Activated T-helper 2 cell treated with anti-CD3 and anti-CD28 coated beads, Interferon-gamma antibody, Interleukin-2, Interleukin-4, amounts not matched to agents 10 μg/mL and 5 μg/mL and 100 μg/mL, durations not matched to agents 14 hours and 24 hours and 36 hours (primary cell): ENCODE data around the gene APCDD1. TPM values are rescaled to one million over a fixed set of nuclear protein-coding genes. Genes with fewer than 3 reads are reported as not detected.

Experiments used
- DNase-seq: peaks from one replicate; pipeline ENCODE4 v3.0.0; 2021; ENCODE audit warnings: low spot score
- H3K27ac Mint-ChIP-seq: one replicate; pipeline ENCODE4 v1.8.0; 2021; ENCODE audit warnings: mixed read lengths
- H3K27me3 Mint-ChIP-seq: one replicate; pipeline ENCODE4 v1.8.0; 2021; ENCODE audit warnings: low read depth, mixed read lengths
- H3K36me3 Mint-ChIP-seq: one replicate; pipeline ENCODE4 v1.8.0; 2021; ENCODE audit warnings: low read depth, mixed read lengths
- H3K4me1 Mint-ChIP-seq: one replicate; pipeline ENCODE4 v1.8.0; 2021; ENCODE audit warnings: low read depth, mixed read lengths
- H3K4me3 Mint-ChIP-seq: one replicate; pipeline ENCODE4 v1.8.0; 2021; ENCODE audit warnings: low read depth, mild to moderate bottlenecking, moderate library complexity, mixed read lengths
- H3K9me3 Mint-ChIP-seq: one replicate; pipeline ENCODE4 v1.8.0; 2021; ENCODE audit warnings: mixed read lengths
- intact Hi-C: fragments of 100-400 bp; cut with micrococcal nuclease; formaldehyde crosslinking; loops from one replicate; pipeline ENCODE4 v1.15.1; 2023
- total RNA-seq: library from RNA; stranded (reverse); gene quantifications from 2 replicates; pipeline ENCODE4 v1.2.3, GENCODE V29; 2022

Gene APCDD1
- total RNA-seq, 1 donor from 2014 or later, result not detected

DNA sequence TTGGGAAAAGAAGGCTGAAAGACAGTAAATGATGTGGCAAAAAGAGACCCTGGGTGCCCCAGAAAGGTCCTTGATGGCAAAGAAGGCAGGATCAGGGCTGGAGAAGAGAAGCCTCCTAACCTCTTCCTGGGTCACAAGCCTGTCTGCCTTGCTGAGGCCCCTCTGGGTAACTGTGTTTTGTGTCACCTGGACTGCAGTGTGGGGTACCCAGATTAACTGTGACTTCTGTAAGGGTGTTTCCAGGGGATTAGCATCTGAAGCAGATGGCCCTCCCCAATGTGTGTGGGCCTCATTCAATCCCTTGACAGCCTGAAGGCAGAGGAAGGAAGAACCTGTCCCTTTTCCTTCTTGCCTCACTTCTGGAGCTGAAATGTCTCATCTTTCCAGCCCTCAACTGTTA lies 35.6 kb upstream of the APCDD1 start:
- Mint-ChIP-seq H3K36me3 (no peaks in the 10 kb centered on the region), H3K27me3 (no peaks in the 10 kb centered on the region), H3K4me1 (no peaks in the 10 kb centered on the region), H3K27ac (no peak overlapping the region), H3K9me3 (no peaks in the 10 kb centered on the region), H3K4me3 (no peak overlapping the region)
- intact Hi-C loops, result no loop called here
- DNase-seq, result no peak

DNA sequence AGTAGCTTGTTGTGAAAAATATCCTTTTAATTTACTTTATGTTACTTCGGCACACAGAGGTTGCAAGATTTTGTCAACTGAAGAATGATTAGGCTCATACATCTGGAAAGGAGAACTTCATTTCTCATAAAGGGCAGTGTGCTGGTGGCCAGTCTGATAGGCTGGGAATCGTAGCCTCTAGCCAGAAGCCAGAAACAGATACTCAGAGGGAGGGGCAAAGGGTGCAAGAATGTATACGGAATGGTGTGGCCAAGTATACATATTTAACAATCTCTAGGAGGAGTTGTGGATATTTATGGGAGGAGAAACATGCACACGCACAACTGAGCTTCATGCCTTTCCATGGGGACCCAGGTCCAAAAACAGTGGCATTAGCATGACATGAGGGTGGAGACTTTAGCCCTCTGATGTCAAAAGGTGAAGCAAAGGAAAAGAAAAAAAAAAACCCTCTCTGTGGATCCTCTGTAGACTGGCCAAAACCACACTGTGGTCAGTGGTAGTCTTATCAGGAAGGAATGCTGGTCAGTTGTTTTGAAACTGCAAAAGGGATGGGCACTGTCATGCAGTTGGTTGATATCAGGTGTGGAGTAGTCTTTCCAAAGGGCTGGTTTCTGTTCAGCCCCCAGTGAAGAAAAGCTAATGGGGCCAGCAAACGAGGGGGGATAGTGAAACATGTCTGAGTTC lies 34.9 kb upstream of the APCDD1 start:
- no peaks in the 10 kb centered on the region for H3K9me3 Mint-ChIP-seq
- no peaks in the 10 kb centered on the region for H3K27me3 Mint-ChIP-seq
- no peak overlapping the region for H3K27ac Mint-ChIP-seq
- no peak for DNase-seq
- intact Hi-C loops, result no loop called here
- no peak overlapping the region for H3K4me3 Mint-ChIP-seq
- no peaks in the 10 kb centered on the region for H3K4me1 Mint-ChIP-seq
- no peaks in the 10 kb centered on the region for H3K36me3 Mint-ChIP-seq

DNA sequence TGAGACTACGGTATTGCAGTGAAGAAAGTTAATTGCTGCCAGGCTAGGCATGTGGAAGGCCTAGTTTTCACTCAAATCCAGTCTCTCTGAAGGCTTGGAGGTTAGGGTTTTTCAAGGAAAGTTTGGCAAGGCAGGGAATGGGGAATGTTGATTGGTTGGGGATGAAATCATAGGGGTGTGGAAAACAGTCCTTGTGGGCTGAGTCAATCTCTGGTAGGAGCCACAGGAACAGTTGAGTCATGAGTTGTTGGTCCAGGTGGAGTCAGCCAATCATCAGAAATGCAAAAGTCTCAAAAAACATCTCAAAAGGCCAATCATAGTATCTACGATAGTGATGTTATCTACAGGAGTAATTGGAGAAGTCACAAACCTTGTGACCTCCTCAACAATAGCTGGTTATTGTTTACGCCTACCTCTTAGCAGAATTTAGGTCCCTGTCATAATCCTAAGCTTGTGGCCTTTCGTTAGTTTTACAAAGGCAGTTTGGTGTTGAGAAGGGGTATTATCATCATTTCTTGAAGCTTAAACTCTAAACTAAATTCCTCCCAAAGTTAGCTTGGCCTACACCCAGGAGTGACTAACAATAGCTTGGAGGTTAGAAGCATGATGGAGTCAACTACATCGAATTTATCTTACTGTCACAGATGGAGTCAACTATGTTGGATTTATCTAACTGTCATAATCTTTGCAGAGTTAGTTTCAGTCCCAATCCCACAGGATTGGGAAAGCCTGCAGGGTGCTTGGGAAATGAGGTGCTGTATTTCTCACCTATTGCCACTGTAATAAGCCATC lies 33.7 kb upstream of the APCDD1 start:
- H3K9me3 Mint-ChIP-seq, result no peaks in the 10 kb centered on the region
- no peak for DNase-seq
- H3K4me3 Mint-ChIP-seq, result no peak overlapping the region
- no peaks in the 10 kb centered on the region for H3K27me3 Mint-ChIP-seq
- H3K4me1 Mint-ChIP-seq, result no peaks in the 10 kb centered on the region
- intact Hi-C loops, result no loop called here
- no peaks in the 10 kb centered on the region for H3K36me3 Mint-ChIP-seq
- no peak overlapping the region for H3K27ac Mint-ChIP-seq

DNA sequence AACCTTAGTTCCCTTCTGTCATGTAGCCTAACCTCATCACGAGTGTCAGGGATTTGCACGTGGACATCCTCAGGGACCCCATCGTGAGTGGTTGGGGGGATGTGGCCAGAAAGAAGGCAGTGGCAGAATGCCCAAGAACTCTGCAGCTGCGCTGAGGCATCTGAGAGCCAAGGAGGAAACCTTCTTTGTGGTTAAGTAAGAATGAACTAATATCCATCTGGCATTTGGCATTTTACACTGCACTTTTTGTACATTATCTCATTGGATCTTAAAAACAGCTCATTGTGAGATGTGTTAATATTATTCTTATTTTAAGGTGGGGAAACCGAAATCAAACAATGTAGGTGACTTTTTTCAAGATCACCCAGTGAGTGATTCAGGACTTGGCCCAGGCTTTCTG lies 32.6 kb upstream of the APCDD1 start:
- Mint-ChIP-seq H3K27me3 (no peaks in the 10 kb centered on the region), H3K4me3 (no peak overlapping the region), H3K27ac (no peak overlapping the region), H3K9me3 (no peaks in the 10 kb centered on the region), H3K4me1 (no peaks in the 10 kb centered on the region), H3K36me3 (no peaks in the 10 kb centered on the region)
- DNase-seq, result no peak
- intact Hi-C loops, result no loop called here

DNA sequence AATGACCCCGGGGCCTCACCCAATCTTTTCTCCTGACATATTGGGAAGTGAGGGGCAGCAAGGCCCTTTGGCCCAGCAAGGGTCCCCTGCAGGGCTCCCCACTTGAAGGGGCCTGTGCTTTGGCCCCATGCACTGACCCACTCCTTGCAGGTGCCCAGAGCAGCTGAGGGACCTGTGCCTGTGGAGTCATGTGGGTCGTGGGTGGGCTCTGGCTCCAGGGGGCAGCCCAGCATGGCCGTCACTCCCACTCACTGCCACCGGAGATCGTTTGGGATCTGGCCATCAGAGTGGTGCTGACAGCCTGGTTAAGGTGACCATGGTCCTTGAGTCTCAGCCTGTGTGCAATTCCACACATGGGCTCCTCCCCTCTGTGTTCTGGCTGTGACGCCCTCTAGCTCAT lies 31.7 kb upstream of the APCDD1 start:
- Mint-ChIP-seq H3K4me1 (no peaks in the 10 kb centered on the region), H3K36me3 (no peaks in the 10 kb centered on the region), H3K27ac (no peak overlapping the region), H3K9me3 (no peaks in the 10 kb centered on the region), H3K27me3 (peaks cover 2% of the 10 kb centered on the region), H3K4me3 (no peak overlapping the region)
- intact Hi-C loops, result no loop called here
- no peak for DNase-seq

GRCh38 chr18:10424585-10425307 lies 29.7 kb upstream of the APCDD1 start:
- H3K27me3 Mint-ChIP-seq, result peaks cover 2% of the 10 kb centered on the region
- no peaks in the 10 kb centered on the region for H3K36me3 Mint-ChIP-seq
- no peak overlapping the region for H3K27ac Mint-ChIP-seq
- intact Hi-C loops, result no loop called here
- no peak overlapping the region for H3K4me3 Mint-ChIP-seq
- H3K4me1 Mint-ChIP-seq, result no peaks in the 10 kb centered on the region
- DNase-seq, result no peak
- H3K9me3 Mint-ChIP-seq, result no peaks in the 10 kb centered on the region

- intact Hi-C loops, result no loop called here
- no peaks in the 10 kb centered on the region for H3K9me3 Mint-ChIP-seq
- H3K27ac Mint-ChIP-seq, result no peak overlapping the region
- H3K36me3 Mint-ChIP-seq, result no peaks in the 10 kb centered on the region
- no peaks in the 10 kb centered on the region for H3K4me1 Mint-ChIP-seq
- H3K4me3 Mint-ChIP-seq, result no peak overlapping the region
- no peak for DNase-seq
- peaks cover 2% of the 10 kb centered on the region for H3K27me3 Mint-ChIP-seq
Observed at GRCh38 chr18:10430677-10431076, 23.8 kb upstream of the APCDD1 start.

DNA sequence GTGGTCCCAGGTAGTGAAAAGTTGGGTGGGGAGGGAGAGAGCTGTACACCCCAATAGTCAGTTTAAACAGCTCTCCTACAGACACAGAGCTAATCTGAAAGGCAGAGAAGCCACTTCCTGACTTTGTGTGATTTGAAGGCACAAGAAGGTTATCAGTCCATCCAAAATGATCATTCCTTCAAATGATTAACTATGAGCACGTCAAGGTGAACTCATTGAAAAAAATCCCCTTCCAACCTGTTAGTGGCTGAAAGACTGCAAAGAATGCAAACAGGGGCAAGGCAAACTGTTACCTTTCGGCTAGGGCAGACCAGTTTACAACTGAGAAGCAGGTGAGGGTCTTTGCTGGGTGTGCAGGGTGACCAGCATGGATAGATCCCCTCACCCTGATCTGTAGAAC lies 22.8 kb upstream of the APCDD1 start:
- no peak overlapping the region for H3K27ac Mint-ChIP-seq
- no peak for DNase-seq
- H3K27me3 Mint-ChIP-seq, result peaks cover 3% of the 10 kb centered on the region
- no peak overlapping the region for H3K4me3 Mint-ChIP-seq
- intact Hi-C loops, result no loop called here
- H3K9me3 Mint-ChIP-seq, result no peaks in the 10 kb centered on the region
- no peaks in the 10 kb centered on the region for H3K36me3 Mint-ChIP-seq
- H3K4me1 Mint-ChIP-seq, result no peaks in the 10 kb centered on the region

GRCh38 chr18:10432781-10433180 lies 21.7 kb upstream of the APCDD1 start:
- Mint-ChIP-seq H3K27ac (no peak overlapping the region), H3K27me3 (peaks cover 2% of the 10 kb centered on the region), H3K36me3 (no peaks in the 10 kb centered on the region), H3K4me1 (no peaks in the 10 kb centered on the region), H3K9me3 (no peaks in the 10 kb centered on the region), H3K4me3 (no peak overlapping the region)
- DNase-seq, result no peak
- intact Hi-C loops, result no loop called here

DNA sequence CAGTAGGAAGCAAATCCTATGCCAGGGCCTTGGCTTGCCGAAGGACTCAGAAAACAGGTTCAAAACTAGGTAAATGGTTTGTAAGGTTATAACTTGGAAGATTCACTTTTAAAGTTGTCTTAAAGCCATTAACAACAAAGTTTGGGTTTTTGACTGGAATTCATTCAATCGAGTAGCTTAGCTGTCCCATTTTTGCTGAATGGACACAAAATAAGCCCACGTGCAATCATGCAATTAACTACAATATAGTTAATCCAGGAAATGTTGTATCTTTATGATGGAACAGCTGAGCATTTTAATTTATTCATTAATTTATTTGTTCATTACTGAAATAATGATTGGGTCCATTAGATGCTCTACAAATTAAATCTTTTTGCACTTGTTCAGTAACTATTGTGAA lies 18.3 kb upstream of the APCDD1 start:
- no peaks in the 10 kb centered on the region for H3K36me3 Mint-ChIP-seq
- DNase-seq, result no peak
- H3K9me3 Mint-ChIP-seq, result no peaks in the 10 kb centered on the region
- H3K27me3 Mint-ChIP-seq, result peaks cover 5% of the 10 kb centered on the region
- H3K4me3 Mint-ChIP-seq, result no peak overlapping the region
- no peaks in the 10 kb centered on the region for H3K4me1 Mint-ChIP-seq
- intact Hi-C loops, result no loop called here
- H3K27ac Mint-ChIP-seq, result no peak overlapping the region

- intact Hi-C loops, result no loop called here
- peaks cover 5% of the 10 kb centered on the region for H3K27me3 Mint-ChIP-seq
- no peak for DNase-seq
- H3K4me1 Mint-ChIP-seq, result no peaks in the 10 kb centered on the region
- no peaks in the 10 kb centered on the region for H3K36me3 Mint-ChIP-seq
- no peak overlapping the region for H3K27ac Mint-ChIP-seq
- no peaks in the 10 kb centered on the region for H3K9me3 Mint-ChIP-seq
- H3K4me3 Mint-ChIP-seq, result no peak overlapping the region
Observed at GRCh38 chr18:10437837-10438236, 16.6 kb upstream of the APCDD1 start.

DNA sequence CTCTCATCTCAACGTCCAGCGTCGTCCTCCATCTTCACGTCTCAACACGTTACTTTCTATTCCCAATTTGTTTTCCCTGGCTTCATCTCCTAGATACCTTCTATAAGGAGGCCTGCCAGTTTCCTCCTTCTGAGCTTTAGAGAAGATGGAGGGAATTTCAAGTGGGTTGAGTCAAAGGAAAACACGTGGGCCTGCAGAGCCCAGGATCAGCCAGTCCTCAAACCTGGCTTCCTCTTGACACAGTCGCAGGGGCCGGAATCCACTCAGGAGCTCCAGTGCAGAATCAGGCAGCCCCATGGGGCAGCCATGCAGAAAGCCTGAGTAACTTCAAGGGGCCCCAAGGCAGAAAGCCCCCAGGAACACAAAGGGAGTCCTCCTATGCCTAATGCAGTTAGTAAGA lies 14.5 kb upstream of the APCDD1 start:
- no peak overlapping the region for H3K4me3 Mint-ChIP-seq
- H3K9me3 Mint-ChIP-seq, result no peaks in the 10 kb centered on the region
- no peaks in the 10 kb centered on the region for H3K4me1 Mint-ChIP-seq
- no peak overlapping the region for H3K27ac Mint-ChIP-seq
- H3K27me3 Mint-ChIP-seq, result peaks cover 14% of the 10 kb centered on the region
- no peak for DNase-seq
- no peaks in the 10 kb centered on the region for H3K36me3 Mint-ChIP-seq
- intact Hi-C loops, result no loop called here

- H3K27me3 Mint-ChIP-seq, result peaks cover 14% of the 10 kb centered on the region
- H3K27ac Mint-ChIP-seq, result no peak overlapping the region
- no peaks in the 10 kb centered on the region for H3K36me3 Mint-ChIP-seq
- no peaks in the 10 kb centered on the region for H3K4me1 Mint-ChIP-seq
- no peak overlapping the region for H3K4me3 Mint-ChIP-seq
- intact Hi-C loops, result no loop called here
- no peak for DNase-seq
- no peaks in the 10 kb centered on the region for H3K9me3 Mint-ChIP-seq
Observed at GRCh38 chr18:10440884-10441283, 13.6 kb upstream of the APCDD1 start.
